ENCODE measurements around the gene DDX54. TPM values are rescaled to one million over a fixed set of nuclear protein-coding genes. Genes with fewer than 3 reads are reported as not detected.

Gene DDX54
- total RNA-seq, 1 experiment from 2014 or later = 101 TPM

GRCh38 chr12:113184098-113184899, 979 bp downstream of the DDX54 start:
- Histone ChIP-seq H3K27me3 (ENCODE audit: control insufficient read depth, insufficient read depth, low read length) (no peaks in the 10 kb centered on the region), H3K4me3 (ENCODE audit: low read depth in 2 of 2, low read length in 2 of 2) (peak overlapping the region; percentile 78 to 84), H3K9me3 (ENCODE audit: control insufficient read depth, insufficient read depth, low read depth, low read length) (no peaks in the 10 kb centered on the region), H3K4me1 (ENCODE audit: control insufficient read depth, insufficient read depth, low read length) (peaks cover 14% of the 10 kb centered on the region), H3K27ac (ENCODE audit: low read length) (peak overlapping the region; percentile 77), H3K36me3 (ENCODE audit: control insufficient read depth, insufficient read depth, low read length) (peaks cover 14% of the 10 kb centered on the region)
- POLR2A ChIA-PET = no interaction called here
- BruUV-seq (replicated peaks) = no TSS peak
- DNase-seq (ENCODE audit: low read depth, low spot score) (peak; percentile 68), ATAC-seq (peak; percentile 79)
- intact Hi-C loops (cut with micrococcal nuclease; ENCODE audit: unreplicated experiment) = no loop called here
- in situ Hi-C loops (cut with HindIII; ENCODE audit: low pct_unique_long_range_greater_than_20kb, low sequenced_read_pairs) = no loop called here
- CTCF ChIA-PET = interaction anchor here (0.9 kb wide), 1 partner anchor 277 kb away, joined by 4 read pairs; no protein-coding TSS in a partner anchor
- TF ChIP-seq REST (IDR thresholded peaks at IDR 0.05; ENCODE audit: insufficient read depth in 1 of 2, low read depth in 2 of 2, low read length in 1 of 2) (no peak), SIN3A (IDR thresholded peaks at IDR 0.05; ENCODE audit: borderline replicate concordance, insufficient read depth, low read depth, low read length) (0 out of 2 replicates have a peak, but pooled peaks have one; percentile 7)

GRCh38 chr12:113183030-113183589, 2.2 kb downstream of the DDX54 start:
- no peak for TF ChIP-seq SIN3A (IDR thresholded peaks at IDR 0.05; ENCODE audit: borderline replicate concordance, insufficient read depth, low read depth, low read length)
- no peak for TF ChIP-seq POLR2AphosphoS5 (IDR thresholded peaks at IDR 0.05; ENCODE audit: low read depth, low read length)
- no peak for TF ChIP-seq TCF7L2 (IDR thresholded peaks at IDR 0.05; ENCODE audit: low read depth, low read length)
- no peak for TF ChIP-seq REST (IDR thresholded peaks at IDR 0.05; ENCODE audit: insufficient read depth in 1 of 2, low read depth in 2 of 2, low read length in 1 of 2)
- no peak for TF ChIP-seq CTCF (IDR thresholded peaks at IDR 0.05)
- intact Hi-C loops (cut with micrococcal nuclease; ENCODE audit: unreplicated experiment) = no loop called here
- TSS peak; percentile 84 for BruUV-seq (replicated peaks)
- ChIA-PET POLR2A (interaction anchor here (0.7 kb wide), 1 partner anchor 43 kb away, joined by 10 read pairs; no protein-coding TSS in a partner anchor), CTCF (no interaction called here)
- ATAC-seq (no peak), DNase-seq (ENCODE audit: low read depth, low spot score) (no peak)
- Histone ChIP-seq H3K27ac (ENCODE audit: low read length) (no peak overlapping the region), H3K9me3 (ENCODE audit: control insufficient read depth, insufficient read depth, low read depth, low read length) (no peaks in the 10 kb centered on the region), H3K36me3 (ENCODE audit: control insufficient read depth, insufficient read depth, low read length) (peaks cover 11% of the 10 kb centered on the region; the same call in 1 of the 2 replicates), H3K4me3 (ENCODE audit: low read depth in 2 of 2, low read length in 2 of 2) (no peak overlapping the region), H3K4me1 (ENCODE audit: control insufficient read depth, insufficient read depth, low read length) (peaks cover 14% of the 10 kb centered on the region), H3K27me3 (ENCODE audit: control insufficient read depth, insufficient read depth, low read length) (no peaks in the 10 kb centered on the region)
- in situ Hi-C loops (cut with HindIII; ENCODE audit: low pct_unique_long_range_greater_than_20kb, low sequenced_read_pairs) = no loop called here
